COLO668 (cell line): ENCODE data around the gene IHH.

Source experiments
- DNase-seq: peaks from one replicate; lab custom pipeline; 2025; ENCODE audit not compliant: unreplicated experiment; lab: John Stamatoyannopoulos, UW

IHH gene

DNA sequence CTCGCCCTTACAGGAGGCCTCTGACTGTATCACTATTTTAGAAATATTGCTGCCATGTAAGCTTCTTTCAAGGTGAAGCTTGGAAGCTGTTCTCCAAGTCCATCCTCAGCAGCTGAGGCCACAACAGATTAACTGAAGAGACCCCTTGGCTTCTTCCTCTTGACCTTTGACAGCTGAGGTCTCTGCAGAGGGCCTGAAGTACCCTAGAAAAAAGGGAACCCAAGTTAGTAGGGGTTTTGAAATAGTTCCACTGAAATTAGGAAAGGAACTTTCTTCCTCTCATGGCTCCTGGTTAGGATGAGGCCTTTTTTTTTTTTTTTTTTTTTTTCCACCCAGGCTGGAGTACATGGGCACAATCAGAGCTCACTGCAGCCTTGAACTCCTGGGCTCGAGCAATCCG, 15.5 kb upstream of the IHH start:
- no peak for DNase-seq

DNA sequence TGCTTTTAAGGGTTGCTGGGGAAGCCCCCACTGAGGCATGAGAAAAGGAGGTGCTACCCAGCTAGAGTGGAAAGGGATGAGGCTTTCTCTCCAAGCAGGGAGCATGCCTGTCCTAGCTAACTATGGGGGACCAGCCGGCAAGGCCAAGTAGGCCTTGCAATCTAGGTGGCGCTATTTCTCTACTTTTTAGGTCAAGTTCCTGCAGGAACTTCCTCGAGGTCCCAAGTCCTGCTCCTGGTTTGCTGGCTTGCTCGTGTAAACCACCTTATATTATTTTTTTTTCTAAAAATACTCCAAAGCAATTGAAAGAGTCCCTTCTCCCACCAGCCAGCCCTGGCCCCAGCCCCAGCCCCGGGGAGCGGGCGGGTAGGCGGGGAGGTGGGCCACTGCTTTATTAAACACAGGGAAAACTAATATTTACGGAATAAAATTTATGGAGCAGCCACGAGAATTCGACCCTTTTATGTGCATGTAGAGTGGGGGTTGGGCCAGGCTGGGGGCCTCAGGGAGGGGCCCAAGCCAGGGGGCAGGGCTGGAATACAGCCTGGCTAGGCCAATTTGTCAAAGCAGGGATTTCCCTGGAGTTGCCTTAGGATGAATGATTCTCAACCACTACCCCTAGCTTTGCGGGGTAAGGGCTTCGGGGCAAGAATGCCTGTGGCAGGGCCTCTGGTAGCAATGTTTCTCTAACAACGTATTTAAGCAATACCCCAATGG, 12.8 kb upstream of the IHH start:
- DNase-seq: peak; percentile 56

DNA sequence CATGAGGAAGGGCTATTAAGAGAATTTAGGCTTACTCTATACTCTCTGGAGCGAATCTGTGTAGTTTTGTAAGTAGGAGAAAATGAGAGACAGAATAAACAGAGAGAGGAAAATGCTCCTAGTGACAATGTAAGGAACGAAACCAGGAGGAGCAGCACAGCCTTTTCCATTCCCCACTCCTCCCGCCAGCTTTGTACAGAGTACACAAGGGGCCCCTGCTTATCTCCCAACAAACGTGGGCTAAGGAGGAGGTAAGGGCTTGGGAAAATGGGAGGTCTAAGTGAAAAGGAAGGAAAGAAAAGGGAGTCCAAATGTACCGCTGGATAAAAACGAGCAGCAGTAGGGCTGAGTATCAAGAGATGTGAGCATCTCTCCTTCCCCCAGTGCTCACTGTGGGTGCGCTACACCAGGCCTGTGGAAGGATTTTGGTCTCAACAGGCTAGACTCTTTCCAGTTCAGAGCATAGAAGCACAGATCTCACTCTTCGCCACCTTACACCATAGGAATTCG, 12.1 kb upstream of the IHH start:
- no peak for DNase-seq

DNA sequence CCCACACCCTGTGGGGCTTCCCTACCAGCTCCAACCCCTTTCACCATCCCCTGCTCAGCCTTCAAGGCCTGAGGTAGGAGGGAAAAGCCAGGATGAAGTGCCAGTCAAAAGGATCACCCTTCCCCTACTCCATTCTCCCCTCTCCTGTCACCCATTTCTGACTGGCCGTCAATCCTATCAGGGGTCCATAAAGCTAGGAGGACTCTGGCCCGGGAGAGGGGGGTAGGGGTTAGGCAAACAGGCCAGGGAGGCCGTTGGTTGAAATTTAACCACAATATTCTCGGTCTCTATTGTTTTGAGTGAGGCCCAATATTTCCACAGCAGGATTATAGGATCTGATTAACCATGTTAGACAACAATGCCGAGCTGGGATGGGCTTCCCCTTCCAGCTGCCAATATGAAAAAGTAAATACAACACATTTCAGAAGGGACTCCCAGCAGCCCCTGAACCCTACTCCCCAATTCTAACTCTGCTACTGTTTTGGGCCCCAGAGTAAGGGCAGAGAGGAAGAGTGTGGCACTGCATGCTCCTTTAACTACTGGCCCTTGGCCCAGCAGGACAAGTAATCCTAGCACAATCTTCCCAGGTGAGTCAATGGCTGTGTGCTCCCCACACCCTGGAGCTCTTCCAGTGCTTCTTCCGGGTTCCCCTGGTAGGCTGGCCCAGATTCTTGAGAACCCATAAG, 10.6 kb upstream of the IHH start:
- peak; percentile 50 for DNase-seq

DNA sequence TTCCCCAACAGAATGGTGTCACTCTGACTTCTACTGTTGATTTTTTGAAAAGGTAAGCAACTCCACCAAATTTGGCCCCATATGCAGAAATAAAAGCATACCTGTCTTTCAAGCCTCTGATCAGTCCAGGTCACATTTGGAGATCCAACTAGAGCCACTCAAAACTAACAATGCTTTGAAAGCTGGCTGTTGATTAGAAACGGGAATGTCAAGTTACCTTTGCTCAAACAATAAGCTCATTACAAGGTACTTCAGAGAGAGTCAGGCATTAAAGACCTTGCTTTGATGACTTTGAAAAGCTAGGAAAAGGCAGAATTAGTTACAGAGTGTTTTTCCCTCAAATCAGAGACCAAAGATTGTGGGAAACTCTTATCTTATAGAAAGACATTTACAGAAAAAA, 4.8 kb upstream of the IHH start:
- DNase-seq: no peak

DNA sequence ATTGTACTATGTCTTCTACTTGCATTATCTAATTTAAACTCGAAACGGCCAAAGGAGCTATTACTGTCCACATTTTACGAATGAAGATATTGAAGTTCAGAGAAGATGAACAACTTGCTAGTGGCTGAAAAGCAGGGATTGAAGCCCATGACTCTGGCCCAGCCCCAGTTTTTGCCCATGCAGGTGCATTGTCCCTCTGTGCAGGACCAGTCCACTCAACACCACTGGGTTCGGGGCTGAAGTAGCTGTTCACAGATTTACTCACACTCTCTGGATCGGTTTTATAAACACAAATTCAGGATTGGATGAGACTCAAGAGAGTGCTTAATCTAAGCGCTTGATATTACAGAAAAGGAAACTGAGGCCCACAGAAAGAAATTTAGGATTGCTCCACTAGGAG, 1.4 kb upstream of the IHH start:
- DNase-seq: no peak

DNA sequence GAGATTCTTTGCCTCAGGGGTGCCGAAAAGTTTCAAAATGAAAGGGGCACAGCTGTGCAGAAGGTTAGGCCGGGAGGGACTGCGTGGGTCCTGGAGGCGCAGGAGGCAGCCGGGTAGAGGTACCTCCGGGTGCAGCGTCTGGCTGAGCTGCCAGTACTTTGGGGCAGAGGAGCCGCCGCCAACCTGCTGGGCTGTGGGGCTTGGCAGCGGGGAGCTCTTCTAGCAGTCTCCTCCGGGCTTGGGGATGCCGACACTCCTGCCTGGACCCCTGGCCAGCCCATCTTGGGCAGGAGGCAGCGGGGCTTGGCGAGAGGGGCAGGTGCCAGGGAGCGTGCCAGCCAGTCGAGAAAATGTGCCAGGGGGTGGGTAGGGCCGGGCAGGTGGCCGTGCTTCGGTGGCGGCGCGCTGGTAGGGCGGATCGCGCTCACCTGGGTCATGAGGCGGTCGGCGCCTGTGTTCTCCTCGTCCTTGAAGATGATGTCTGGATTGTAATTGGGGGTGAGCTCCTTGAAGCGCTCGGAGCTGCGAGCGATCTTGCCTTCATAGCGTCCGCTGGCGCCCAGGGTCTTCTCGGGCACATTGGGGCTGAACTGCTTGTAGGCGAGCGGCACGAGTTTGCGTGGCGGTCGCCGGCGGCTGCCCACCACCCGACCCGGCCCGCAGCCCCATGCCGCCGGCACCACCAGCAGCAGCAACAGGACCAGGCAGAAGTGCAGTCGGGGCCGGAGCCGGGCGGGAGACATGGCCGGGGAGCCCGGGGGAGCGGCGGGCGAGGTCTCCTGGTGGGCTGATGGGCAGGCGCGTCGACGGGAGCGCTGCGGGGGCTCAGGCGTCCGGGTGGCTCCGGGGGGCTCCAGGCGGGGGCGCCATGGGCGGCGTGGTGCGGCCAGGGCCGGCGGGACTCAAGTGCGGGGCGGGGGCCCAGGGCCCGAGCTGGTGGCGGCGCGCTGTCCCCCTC, 717 bp downstream of the IHH start:
- peak; percentile 68 for DNase-seq

DNA sequence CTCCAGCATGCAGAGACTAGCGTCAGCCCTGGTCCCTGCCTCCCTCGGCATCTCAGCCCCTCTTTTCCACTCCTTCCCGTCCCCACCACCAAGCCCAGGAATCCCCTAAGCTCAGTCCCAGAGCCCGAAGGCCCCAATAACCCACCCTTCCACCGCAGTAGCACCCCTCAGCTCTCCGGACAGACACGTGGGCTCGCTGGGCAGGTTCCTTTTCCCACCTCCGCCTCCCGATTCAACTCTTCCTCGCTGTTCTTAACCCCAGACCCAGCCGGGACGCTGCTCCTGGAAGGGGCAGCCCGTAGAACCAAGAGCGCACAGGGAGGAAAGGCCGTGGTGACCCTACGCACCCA, 1.4 kb downstream of the IHH start:
- DNase-seq: peak; percentile 54

DNA sequence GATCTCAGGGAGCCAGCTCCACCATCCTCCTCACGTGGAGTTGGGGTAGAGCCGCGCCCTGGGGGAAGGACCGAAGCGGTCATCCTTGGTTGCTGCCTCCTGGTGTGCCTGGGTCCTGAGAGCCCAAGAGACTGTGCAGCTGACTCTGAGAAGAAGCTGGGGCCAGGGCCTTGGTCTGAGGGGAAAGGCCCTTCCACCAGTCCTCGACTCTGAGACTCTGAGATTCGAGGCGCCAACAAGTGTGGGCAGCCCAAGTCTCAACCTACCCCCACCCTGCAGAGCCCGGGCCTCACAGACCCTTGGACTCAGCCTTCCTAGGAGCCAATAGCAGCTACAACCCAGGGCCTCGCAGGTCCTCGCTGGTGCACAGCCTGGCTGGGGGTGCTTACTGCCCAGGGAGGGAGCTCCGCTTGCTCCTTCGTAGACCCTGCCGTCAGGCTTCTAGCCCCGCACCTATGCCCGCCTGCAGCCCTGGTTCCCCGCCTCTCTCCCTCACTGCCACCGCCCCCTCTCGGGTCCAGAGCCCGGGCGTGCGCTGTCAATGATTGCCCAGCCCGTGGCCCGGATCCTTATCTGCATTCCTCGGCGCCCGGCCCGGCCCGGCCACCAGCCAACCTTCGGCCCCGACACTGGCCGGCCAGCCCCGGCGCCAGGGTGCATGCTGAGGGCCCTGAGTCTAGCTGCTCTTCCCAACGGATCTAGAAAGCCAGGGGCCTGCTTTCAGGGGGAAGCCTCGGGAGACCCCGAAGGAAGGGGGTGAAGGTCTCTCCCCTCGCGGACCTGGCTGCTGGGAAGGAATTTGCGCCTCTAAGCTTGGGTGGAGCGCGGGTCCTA, 2.0 kb downstream of the IHH start:
- peak; percentile 64 for DNase-seq

DNA sequence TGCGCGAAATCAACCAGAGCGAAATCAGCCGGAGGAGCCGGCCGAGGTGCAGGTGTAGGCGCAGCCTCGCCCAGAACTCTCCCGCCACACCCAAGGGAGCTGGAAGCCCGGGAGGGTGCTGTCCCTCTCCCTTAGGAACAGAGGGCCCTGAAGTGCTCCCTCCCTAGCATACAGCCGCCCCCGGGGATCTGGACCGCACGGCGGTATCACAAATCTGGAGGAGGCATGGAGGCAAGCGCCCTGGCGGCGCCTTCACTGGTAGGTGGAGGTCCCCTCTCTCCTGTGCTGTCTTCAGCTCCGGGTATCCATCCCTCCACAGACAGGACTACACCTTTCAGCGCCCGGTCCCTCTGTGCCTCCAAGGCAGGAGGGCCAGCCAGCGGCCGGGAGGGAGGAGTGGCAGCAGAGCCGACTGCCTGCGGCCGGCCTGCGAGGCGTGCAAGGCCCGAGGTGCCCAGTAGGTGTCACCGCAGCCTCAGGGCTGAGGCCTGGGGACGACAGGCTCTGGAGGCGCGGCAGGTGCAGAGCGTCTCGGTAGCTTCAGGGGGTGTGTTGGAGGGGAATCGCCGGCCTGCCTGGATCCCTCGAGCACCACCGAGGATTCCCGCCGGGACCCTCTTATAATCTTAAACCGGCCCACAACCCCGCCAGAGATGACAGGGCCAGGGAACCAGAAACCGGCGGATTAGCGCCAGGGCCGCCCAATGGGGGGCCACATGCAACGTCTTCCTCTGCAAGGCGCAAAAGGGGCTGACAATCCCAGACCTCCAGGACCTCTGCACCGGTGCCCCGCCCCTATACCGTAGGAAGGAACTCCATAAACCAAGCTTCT, 2.8 kb downstream of the IHH start:
- peak; percentile 89 for DNase-seq

DNA sequence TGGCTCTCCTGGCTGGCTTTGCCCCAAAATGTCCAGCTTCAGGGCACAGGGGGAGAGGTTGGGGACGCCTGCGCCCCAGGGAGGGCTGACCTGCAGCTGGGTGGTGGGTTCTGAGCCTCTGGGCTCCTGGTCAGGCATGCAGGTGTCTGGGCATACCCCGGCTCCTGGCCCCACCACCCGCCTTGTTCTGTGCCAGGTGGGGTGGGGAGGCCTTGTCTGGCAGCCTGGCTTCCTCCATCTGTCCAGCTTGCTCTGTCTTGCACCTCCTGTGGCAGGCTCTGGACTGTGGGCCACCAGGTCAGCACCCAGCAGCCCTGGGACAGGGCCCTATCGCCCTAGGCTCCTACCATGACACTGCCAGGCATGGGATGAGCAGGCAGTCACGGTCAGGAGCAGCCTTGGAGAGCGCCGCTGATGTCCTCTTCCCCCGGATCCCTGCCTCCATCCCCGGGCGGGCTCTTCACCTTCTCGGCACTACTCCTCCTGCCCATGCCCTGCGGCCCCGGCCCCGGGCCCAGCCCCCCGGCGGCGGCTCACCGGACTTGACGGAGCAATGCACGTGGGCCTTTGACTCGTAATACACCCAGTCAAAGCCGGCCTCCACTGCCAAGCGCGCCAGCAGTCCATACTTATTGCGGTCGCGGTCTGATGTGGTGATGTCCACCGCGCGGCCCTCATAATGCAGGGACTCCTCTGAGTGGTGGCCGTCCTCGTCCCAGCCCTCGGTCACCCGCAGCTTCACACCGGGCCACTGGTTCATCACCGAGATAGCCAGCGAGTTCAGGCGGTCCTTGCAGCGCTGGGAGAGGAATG, 3.6 kb downstream of the IHH start:
- DNase-seq: no peak

DNA sequence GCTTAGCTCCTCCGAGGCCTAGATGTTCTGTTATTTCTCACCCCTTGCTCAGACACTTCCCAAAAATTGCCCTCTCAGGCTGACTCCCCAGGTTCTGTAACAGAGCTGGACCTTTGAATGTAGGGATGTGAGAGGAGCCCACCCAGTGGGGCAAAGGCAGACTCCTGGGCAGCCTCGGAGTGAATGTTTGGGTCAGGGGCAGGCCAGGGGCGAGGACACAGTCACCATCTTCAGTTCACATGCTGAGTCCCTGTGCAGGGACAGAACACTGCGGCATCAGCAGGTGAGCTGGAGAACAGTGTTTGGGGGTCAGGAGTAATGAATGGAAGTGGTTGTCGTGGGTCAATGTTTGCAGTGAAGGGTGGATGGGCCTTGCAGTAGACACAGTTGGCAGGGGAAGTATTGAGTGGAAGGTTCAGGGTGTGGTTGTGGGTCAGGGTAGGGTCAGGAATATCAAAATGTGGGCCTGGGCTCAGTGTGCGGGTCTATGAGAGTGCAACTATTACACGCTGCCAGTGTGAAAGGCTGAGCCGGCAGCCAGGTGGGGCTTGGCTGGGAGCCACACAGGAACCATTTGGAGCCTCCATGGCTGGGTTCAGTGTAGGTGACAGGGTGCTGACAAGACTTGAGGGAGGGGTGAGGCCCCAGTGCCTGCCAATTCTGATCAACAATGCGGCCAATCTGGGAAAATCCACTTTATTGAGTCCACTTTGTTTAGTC, 4.4 kb downstream of the IHH start:
- DNase-seq: no peak

DNA sequence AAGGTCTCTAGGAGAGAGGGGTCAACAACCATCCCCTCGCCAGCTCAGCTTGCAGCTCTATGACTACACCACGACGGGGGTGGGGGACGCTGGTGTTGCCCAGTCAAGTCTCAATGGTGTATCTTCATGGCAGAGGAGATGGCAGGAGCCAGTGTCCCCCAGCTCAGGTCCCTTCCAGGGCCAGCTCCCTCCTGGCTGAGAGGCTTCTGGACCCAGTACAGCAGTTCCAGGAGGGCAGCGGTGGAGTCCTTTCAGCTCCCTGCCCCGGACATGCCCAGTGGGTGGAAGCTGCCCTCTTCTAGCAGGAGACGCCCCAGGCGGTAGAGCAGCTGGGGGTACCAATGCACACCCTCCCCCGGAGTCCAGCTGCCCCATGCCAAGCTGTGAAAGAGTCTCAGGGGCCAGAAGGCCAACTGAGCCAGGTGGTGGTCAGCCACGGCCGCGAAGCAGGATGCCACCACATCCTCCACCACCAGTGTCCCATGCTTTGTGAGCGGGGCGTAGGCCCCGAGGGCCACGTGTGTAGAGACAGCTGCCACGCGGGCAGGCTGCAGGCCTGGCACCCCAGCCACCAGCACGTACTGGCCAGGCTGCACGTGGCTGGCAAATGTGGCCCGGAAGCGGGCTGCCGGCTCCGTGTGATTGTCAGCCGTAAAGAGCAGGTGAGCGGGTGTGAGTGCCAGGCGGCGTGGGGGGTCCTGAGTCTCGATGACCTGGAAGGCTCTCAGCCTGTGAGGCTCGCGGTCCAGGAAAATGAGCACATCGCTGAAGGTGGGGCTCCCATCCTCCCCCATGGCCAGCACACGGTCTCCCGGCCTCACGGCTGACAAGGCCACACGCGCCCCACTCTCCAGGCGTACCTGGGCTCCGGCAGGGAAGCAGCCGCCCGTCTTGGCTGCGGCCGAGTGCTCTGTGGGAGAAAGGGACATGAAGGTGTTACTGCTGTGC, 5.5 kb downstream of the IHH start:
- no peak for DNase-seq

DNA sequence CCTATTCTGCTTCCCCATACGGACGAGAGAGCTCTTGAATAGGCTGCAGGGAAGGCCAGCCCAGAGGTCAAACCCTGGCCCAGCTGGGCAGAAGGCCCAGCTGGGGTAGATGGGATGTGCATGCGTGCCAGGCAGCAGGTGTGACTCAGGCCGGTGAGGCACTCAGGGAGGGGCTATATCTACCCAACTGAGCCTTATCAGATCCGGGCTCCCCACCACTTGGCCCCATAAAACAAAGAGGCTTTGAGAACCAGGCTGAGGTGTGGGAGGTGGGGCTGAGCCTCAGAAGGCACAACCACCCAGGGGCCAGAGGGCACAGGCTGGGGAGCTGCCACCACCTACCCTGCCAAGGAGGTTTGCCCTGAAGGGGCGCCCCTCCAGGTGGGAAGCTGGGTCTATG, 11.4 kb downstream of the IHH start:
- no peak for DNase-seq

DNA sequence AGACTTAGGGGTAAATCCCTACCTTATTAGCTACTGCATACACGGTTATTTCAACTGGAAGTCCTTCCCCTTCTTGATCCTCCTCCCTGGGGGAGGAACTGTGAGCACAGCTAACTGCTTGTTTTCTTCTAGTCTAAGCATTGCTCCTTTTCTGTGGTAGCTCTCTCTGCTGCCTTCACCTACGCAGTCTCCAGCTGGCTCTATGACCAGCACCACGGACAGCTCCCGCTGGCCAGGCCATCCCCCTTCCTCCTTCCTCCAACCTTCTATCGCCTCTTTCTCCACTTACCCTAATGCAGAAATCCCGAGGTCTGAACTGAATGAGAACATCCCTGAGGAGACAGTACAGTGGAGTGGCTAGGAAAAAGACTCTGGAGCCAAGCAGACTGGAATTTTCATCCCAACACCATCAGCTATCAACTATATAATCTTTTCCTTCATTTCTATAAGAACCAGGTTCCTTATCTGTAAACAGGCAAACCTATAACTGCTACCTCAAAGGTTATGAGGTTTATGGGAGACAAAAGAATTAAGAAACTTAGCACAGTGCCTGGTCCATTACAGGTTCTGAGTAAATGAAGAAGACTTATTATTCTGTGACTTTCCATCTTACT, 14.7 kb downstream of the IHH start:
- no peak for DNase-seq

DNA sequence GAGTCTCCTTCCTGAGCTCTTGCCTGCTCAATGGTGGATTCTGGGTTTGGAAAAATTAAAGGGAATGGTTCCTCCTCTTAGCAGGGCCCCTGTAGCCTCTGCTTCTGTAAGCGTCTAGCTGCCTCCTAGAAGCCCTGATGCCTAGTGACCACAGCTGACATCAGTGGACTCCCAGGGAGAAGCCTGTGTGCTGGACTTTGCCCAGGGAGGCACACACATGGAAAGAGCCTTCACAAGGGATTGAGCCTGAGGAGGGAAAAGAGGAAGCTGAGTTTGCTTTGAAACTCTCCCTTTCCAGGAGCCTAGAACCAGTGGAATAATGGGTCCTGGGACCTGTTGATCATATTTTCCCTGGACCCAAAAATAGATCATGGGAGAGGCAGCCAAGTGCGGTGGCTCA, 18.0 kb downstream of the IHH start:
- no peak for DNase-seq

DNA sequence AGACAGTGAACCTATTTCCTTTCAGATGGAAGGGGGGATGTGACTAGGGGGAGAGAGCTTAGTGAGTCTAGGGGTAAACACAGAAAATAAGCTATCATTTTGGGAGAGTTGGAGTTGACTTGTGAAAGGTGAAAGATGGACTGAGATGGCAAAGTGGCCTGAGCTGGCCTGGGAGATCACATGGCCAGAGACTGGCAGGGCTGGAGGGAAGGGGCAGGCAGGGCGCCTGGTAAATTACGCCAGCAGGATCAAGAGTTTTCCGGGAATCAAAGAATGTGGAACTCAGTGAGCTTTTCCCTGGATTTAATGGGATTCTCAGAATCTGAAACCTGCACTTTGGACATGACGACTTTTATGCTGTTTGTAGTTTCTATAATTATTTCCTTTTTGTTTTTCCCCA, 18.6 kb downstream of the IHH start:
- no peak for DNase-seq
